HL-60 (cell line): ENCODE measurements around the gene LMTK2.

ENCODE experiments used
- CTCF ChIP-seq: IDR thresholded peaks from one replicate; pipeline ENCODE4 v1.5.1; 2011; ENCODE audit warnings: low read length, control low read depth, inconsistent platforms; ENCODE audit not compliant: insufficient read depth
- GABPA ChIP-seq: IDR thresholded peaks from 2 replicates; pipeline ENCODE4 v1.6.1; 2012; ENCODE audit warnings: low read depth
- POLR2AphosphoS5 ChIP-seq: IDR thresholded peaks from 2 replicates; pipeline ENCODE4 v1.6.1; 2012; ENCODE audit warnings: low read depth
- REST ChIP-seq: IDR thresholded peaks from 2 replicates; pipeline ENCODE4 v1.6.1; 2012; ENCODE audit warnings: low read depth; ENCODE audit not compliant: insufficient replicate concordance

- TF ChIP-seq CTCF (no peak), REST (no peak), GABPA (no peak), POLR2AphosphoS5 (no peak)
These were observed 79.9 kb downstream of the LMTK2 start for GRCh38 chr7:98186452-98187137.
